H7 (cell line): ENCODE measurements around the gene SIM1. TPM values are rescaled to one million over a fixed set of nuclear protein-coding genes. Genes with fewer than 3 reads are reported as not detected.
A peak's percentile ranks its signal among the peaks of the same experiment; 100 is the strongest.
"Not testable (repeated sequence)": the region's sequence is repeated elsewhere in the genome, so short reads cannot be mapped to it uniquely, and the experiment has no call there.

Experiments used
- DNase-seq: peaks from one replicate; pipeline ENCODE4 v3.0.0; 2012
- H3K27me3 ChIP-seq: 2 replicates; pipeline ENCODE4 v1.6.0; 2011; ENCODE audit warnings: mild to moderate bottlenecking, low read length; ENCODE audit not compliant: control insufficient read depth, insufficient read depth
- H3K36me3 ChIP-seq: replicated peaks from 2 replicates; pipeline ENCODE4 v1.5.1; 2011; ENCODE audit warnings: low read length; ENCODE audit not compliant: control insufficient read depth, insufficient read depth
- H3K4me3 ChIP-seq: 2 replicates; pipeline ENCODE4 v1.5.1; 2011; ENCODE audit warnings: low read depth, mild to moderate bottlenecking, control low read depth, low read length, moderate library complexity; ENCODE audit not compliant: insufficient read depth
- total RNA-seq: library from RNA; depleted of rRNA; stranded (reverse); fragments of >200 nt; shearing (Covaris generic); gene quantifications from 2 replicates; pipeline ENCODE4 v1.2.3, GENCODE V29; 2014

The SIM1 gene
- total RNA-seq, 1 experiment from 2014 or later: 0.03 TPM

- no peaks in the 10 kb centered on the region for H3K27me3 ChIP-seq
- DNase-seq: no peak
- H3K4me3 ChIP-seq: no peak overlapping the region
- H3K36me3 ChIP-seq: no peaks in the 10 kb centered on the region
Observed at GRCh38 chr6:100382031-100382430, 82.7 kb downstream of the SIM1 start.

DNA sequence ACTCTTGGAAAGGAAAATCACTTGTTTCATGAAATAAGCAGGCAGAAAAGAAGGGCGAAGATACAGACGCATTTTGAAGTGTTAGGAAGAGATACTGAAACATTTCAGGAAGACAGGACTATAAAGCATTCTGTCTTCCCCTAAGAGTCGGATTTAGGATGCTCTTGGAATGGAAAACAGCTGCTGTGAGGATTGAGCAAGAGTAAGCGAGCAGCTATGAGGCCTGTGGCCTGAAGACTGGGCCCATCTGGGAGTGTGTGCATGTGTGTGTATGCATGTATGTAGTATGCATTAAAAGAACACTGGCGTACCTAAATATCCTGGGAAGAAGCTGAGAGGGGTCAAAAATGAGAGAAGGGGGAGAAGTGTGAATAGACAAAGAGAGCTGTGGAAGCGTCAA is 83.6 kb downstream of the SIM1 start:
- no peak overlapping the region for H3K4me3 ChIP-seq
- H3K36me3 ChIP-seq: no peaks in the 10 kb centered on the region
- H3K27me3 ChIP-seq: no peaks in the 10 kb centered on the region
- no peak for DNase-seq

DNA sequence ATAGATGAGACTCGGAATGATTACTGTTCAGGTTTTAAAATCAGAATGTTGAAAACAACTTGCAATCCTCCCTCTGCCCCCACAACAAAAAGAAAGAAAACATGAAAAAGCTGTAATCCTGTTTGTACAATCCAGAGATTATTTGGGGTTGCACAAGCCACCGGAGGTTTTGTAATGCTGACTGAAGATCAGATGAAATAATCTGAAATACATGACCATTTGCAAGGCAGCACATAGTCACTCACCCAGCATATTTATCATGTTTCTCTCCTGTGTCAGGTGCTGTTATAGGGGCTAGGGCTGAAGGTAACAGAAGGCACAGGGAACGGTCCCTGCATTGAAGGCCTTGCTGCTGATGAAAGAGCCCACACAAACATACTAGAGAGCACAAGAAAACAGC is 85.3 kb downstream of the SIM1 start:
- no peak for DNase-seq
- Histone ChIP-seq H3K27me3 (no peaks in the 10 kb centered on the region), H3K36me3 (no peaks in the 10 kb centered on the region), H3K4me3 (no peak overlapping the region)

- Histone ChIP-seq H3K4me3 (no peak overlapping the region), H3K27me3 (no peaks in the 10 kb centered on the region), H3K36me3 (no peaks in the 10 kb centered on the region)
- no peak for DNase-seq
Observed at GRCh38 chr6:100378576-100378975, 86.1 kb downstream of the SIM1 start.

DNA sequence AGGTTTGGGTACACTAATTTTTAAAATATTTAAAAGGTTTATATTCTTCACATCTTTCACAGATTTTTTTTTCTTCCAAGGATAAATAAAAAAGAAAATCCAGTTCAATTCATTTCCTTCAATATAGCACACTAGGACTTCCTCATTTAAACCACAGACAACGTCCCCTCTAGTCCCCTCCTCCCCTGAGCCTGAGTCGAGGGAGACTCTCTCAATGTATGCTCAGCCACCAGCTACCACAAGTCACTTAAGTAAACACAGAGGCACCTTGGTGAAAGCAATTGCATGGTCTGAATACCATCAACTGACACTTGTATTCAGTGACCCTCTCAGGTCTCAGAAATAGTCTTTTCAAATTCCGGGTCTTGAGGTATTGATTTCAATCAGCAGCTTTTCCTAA is 88.6 kb downstream of the SIM1 start:
- no peak for DNase-seq
- Histone ChIP-seq H3K4me3 (no peak overlapping the region), H3K27me3 (no peaks in the 10 kb centered on the region), H3K36me3 (no peaks in the 10 kb centered on the region)

DNA sequence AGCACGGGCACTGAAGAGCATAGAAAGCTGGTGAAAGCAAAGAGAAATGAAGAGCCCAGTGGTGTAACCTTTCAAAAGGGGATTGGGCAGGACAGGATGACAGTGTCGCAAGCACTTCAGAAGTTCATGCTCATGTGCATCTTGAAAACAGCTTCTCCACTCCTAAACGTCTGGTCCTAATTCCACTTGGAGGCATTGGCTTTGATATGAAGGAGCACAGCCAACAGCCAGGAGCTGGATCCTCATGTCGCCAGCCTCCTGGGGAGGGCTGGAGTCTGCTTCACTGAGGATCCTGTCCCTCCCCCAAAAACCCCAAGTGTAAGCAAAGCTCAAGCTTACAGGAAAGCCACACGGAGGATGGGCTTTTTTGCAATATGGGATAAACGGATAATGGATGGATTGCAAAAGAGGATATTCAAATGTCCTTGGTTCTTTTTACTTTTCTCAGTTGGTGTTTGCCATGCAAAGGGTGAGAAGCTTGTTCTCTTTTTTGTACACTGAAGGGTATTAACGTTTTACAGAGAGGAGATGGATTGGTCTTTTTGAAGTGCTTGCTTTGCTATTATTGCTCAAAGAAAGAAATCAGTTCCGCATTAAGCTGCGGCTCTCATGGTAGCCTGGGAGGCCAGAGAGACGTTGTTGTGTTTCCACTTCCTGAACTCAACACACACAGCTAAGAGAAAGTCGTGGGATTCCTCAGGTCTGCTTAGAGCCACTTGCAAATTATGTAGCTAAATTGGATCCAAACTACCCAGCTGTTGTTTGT is 92.2 kb downstream of the SIM1 start:
- Histone ChIP-seq H3K36me3 (no peaks in the 10 kb centered on the region), H3K4me3 (no peak overlapping the region), H3K27me3 (no peaks in the 10 kb centered on the region)
- DNase-seq: no peak

DNA sequence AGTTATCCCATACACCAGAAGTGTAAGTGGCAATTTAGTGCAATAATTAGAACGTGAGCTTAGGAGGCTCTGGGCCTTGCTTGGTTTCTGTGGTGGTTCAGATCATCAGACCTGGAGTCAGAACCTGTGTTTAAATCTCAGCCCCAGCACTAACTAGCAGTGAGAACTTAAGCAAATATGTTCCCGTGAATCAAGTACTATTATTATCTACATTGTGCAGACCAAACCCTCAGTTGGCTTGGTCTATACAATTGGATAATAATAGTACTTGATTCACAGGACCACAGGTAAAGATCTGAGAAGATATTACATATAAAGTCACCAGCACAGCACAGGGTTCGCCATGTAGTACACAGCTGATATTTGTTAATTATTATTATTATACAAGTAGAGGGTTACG is 93.1 kb downstream of the SIM1 start:
- no peak for DNase-seq

DNA sequence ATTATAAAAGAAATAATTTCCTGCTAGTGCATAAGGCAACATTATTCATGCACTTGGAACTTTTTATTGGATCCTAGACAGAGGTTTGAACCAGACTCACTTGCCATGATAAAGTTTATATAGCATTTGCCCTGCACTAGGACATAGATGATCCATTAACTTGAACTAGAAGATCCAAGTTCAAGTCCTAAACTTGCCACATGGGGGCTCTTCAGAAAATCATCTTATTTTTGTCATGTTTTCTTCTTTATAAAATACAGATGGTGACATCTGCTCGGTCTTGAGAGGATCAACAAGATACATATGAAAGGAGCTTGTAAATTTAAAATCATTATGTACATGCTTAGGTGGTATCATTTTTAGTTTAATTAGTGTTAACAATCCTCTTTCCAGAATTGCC is 94.5 kb downstream of the SIM1 start:
- DNase-seq: no peak
- no peaks in the 10 kb centered on the region for H3K36me3 ChIP-seq
- H3K27me3 ChIP-seq: no peaks in the 10 kb centered on the region
- H3K4me3 ChIP-seq: no peak overlapping the region

More for the DNA sequence above, 93.1 kb downstream of the SIM1 start:
- H3K36me3 ChIP-seq: no peaks in the 10 kb centered on the region
- no peak overlapping the region for H3K4me3 ChIP-seq
- H3K27me3 ChIP-seq: no peaks in the 10 kb centered on the region

DNA sequence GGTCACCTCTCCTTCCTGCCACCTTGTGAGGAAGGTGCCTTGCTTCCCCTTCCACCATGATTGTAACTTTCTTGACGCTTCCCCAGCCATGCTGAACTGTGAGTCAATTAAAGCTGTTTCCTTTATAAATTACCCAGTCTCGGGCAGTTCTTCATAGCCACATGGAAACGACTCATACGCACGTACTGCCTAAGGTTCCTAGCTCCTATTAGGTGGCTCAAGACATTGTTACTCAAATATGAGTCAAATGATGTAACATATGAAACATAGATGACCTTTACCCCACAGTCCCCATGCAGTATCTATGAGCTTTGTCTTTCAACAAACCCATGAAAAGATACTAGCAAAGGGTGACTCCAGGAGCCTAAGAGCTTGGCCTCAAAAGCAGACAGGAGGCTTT is 98.3 kb downstream of the SIM1 start:
- H3K27me3 ChIP-seq: no peaks in the 10 kb centered on the region
- H3K4me3 ChIP-seq: no peak overlapping the region
- no peak for DNase-seq
- H3K36me3 ChIP-seq: no peaks in the 10 kb centered on the region

GRCh38 chr6:100363651-100364050 is 101.1 kb downstream of the SIM1 start:
- Histone ChIP-seq H3K36me3 (no peaks in the 10 kb centered on the region), H3K4me3 (no peak overlapping the region), H3K27me3 (no peaks in the 10 kb centered on the region)
- no peak for DNase-seq

- H3K36me3 ChIP-seq, DNase-seq, H3K27me3 ChIP-seq: not testable (repeated sequence)
- peak overlapping the region; percentile 9; the same call in 1 of the 2 replicates for H3K4me3 ChIP-seq
Observed at GRCh38 chr6:100354736-100355641, 109.7 kb downstream of the SIM1 start.

- Histone ChIP-seq H3K27me3 (no peaks in the 10 kb centered on the region), H3K4me3 (no peak overlapping the region), H3K36me3 (no peaks in the 10 kb centered on the region)
- no peak for DNase-seq
Observed at GRCh38 chr6:100353276-100354015, 111.3 kb downstream of the SIM1 start.

GRCh38 chr6:100350139-100350538 is 114.6 kb downstream of the SIM1 start:
- Histone ChIP-seq H3K36me3 (no peaks in the 10 kb centered on the region), H3K27me3 (no peaks in the 10 kb centered on the region), H3K4me3 (no peak overlapping the region)
- no peak for DNase-seq

GRCh38 chr6:100349366-100349765 is 115.4 kb downstream of the SIM1 start:
- H3K36me3 ChIP-seq: no peaks in the 10 kb centered on the region
- no peaks in the 10 kb centered on the region for H3K27me3 ChIP-seq
- no peak for DNase-seq
- no peak overlapping the region for H3K4me3 ChIP-seq
